GM19324 (cell line): ENCODE data around the gene LIMS1.
A peak's percentile ranks its signal among the peaks of the same experiment; 100 is the strongest.
"Not testable (repeated sequence)": the region's sequence is repeated elsewhere in the genome, so short reads cannot be mapped to it uniquely, and the experiment has no call there.

Experiments
- ATAC-seq: cut with Tn5 transposase; IDR thresholded peaks from one replicate; pipeline ENCODE4 v1.9.1; 2021; ENCODE audit warnings: mild to moderate bottlenecking, moderate library complexity; ENCODE audit not compliant: unreplicated experiment, low FRiP score

The LIMS1 gene

GRCh38 chr2:108533832-108534583 lies at the start of gene LIMS1:
Gene LIMS1, plus strand, starts transcription at chr2:108534470. Its CDS starts 93 bp downstream, at chr2:108534563.
- ATAC-seq, result peak; percentile 92

GRCh38 chr2:108485253-108485652 lies 49.0 kb upstream of the LIMS1 start:
- ATAC-seq, result no peak

- no peak for ATAC-seq
Observed at GRCh38 chr2:108490506-108491122, 43.7 kb upstream of the LIMS1 start.

GRCh38 chr2:108491848-108492247 lies 42.4 kb upstream of the LIMS1 start:
- ATAC-seq, result no peak

GRCh38 chr2:108492364-108492763 lies 41.9 kb upstream of the LIMS1 start:
- no peak for ATAC-seq

- ATAC-seq, result not testable (repeated sequence)
Observed at GRCh38 chr2:108496167-108496566, 38.1 kb upstream of the LIMS1 start.

GRCh38 chr2:108507620-108508019 lies 26.6 kb upstream of the LIMS1 start:
- not testable (repeated sequence) for ATAC-seq

GRCh38 chr2:108512431-108512830 lies 21.8 kb upstream of the LIMS1 start:
- ATAC-seq, result not testable (repeated sequence)

- ATAC-seq, result not testable (repeated sequence)
Observed at GRCh38 chr2:108514478-108514877, 19.8 kb upstream of the LIMS1 start.

- ATAC-seq, result not testable (repeated sequence)
Observed at GRCh38 chr2:108524688-108525087, 9.6 kb upstream of the LIMS1 start.

GRCh38 chr2:108525258-108525657 lies 9.0 kb upstream of the LIMS1 start:
- not testable (repeated sequence) for ATAC-seq

- no peak for ATAC-seq
Observed at GRCh38 chr2:108531674-108532055, 2.6 kb upstream of the LIMS1 start.

GRCh38 chr2:108534584-108535356 lies 500 bp downstream of the LIMS1 start:
- no peak for ATAC-seq

GRCh38 chr2:108535357-108535631 lies 1.0 kb downstream of the LIMS1 start:
- ATAC-seq, result no peak

GRCh38 chr2:108536133-108536780 lies 2.0 kb downstream of the LIMS1 start:
- ATAC-seq, result no peak

GRCh38 chr2:108536911-108537310 lies 2.6 kb downstream of the LIMS1 start:
- ATAC-seq, result no peak

- ATAC-seq, result no peak
Observed at GRCh38 chr2:108538000-108538625, 3.8 kb downstream of the LIMS1 start.

GRCh38 chr2:108541451-108541850 lies 7.2 kb downstream of the LIMS1 start:
- ATAC-seq, result no peak

- ATAC-seq, result no peak
Observed at GRCh38 chr2:108542071-108542470, 7.8 kb downstream of the LIMS1 start.

- ATAC-seq, result no peak
Observed at GRCh38 chr2:108547606-108548005, 13.3 kb downstream of the LIMS1 start.
